Fibroblast of mammary gland (primary cell): ENCODE results near the gene SGIP1.

Source experiments
- DNase-seq: peaks from one replicate; pipeline ENCODE4 v3.0.0-alpha.2; 2010; ENCODE audit warnings: low read depth
- H3K4me3 ChIP-seq: 2 replicates; pipeline ENCODE4 v1.5.1; 2011; ENCODE audit warnings: low read depth, mild to moderate bottlenecking, low read length, moderate library complexity; ENCODE audit not compliant: control insufficient read depth
- TF ChIP-seq, protein P1 (sequence below): conservative IDR thresholded peaks from 2 replicates; pipeline ENCODE4 v1.5.1; 2011; ENCODE audit warnings: low read depth, low read length, inconsistent platforms; ENCODE audit not compliant: control insufficient read depth, insufficient read depth

SGIP1 gene

GRCh38 chr1:66648901-66649595, 115.1 kb downstream of the SGIP1 start:
- TF ChIP-seq, protein P1, sequence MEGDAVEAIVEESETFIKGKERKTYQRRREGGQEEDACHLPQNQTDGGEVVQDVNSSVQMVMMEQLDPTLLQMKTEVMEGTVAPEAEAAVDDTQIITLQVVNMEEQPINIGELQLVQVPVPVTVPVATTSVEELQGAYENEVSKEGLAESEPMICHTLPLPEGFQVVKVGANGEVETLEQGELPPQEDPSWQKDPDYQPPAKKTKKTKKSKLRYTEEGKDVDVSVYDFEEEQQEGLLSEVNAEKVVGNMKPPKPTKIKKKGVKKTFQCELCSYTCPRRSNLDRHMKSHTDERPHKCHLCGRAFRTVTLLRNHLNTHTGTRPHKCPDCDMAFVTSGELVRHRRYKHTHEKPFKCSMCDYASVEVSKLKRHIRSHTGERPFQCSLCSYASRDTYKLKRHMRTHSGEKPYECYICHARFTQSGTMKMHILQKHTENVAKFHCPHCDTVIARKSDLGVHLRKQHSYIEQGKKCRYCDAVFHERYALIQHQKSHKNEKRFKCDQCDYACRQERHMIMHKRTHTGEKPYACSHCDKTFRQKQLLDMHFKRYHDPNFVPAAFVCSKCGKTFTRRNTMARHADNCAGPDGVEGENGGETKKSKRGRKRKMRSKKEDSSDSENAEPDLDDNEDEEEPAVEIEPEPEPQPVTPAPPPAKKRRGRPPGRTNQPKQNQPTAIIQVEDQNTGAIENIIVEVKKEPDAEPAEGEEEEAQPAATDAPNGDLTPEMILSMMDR = no peak
- H3K4me3 ChIP-seq = no peak overlapping the region
- DNase-seq = no peak

DNA sequence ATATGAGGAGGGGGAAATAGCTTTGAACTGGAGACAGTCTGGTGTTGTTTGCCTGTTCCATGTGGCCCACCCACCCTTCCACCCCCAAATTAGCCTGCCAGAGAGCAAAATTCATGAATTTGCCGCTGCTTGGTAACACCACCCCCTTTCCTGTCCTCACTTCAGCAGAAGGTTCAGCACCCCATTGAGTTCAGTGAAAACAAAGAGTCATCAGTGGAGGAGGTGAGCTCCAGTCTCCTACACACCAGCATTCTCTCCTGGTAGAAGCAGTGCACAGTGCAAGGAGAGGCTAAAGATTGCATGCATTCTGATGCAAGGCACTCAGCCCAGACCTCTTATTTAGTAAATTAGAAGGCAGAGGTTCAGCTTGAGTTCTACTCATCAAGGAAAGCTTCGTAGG, 118.6 kb downstream of the SGIP1 start:
- no peak for DNase-seq
- H3K4me3 ChIP-seq = no peak overlapping the region
- TF ChIP-seq, protein P1 = no peak

DNA sequence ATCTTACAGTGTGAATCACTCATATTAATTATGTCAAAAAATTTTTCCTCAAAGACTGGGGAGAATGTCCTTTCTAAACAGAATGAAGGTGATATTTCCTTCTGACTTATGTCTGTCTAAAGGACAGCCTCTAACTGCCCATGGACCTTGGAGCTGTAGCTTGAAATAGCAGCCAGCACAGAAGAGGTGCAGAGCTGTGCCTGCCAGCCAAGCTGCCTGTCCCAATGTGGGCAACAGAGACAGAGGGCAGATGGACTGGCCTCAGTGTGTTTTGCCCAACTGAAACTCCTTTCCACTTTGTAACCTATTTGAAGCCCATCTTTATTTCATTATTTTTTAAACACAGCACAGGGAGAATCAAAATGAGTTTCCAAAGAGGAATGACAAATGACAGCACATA, 120.7 kb downstream of the SGIP1 start:
- no peak overlapping the region for H3K4me3 ChIP-seq
- TF ChIP-seq, protein P1 = no peak
- no peak for DNase-seq

- no peak overlapping the region for H3K4me3 ChIP-seq
- TF ChIP-seq, protein P1 = no peak
- DNase-seq = no peak
Observed at GRCh38 chr1:66671455-66671854, 137.5 kb downstream of the SGIP1 start.

- DNase-seq = peak; percentile 77
Observed at GRCh38 chr1:66676613-66677298, 142.8 kb downstream of the SGIP1 start.

DNA sequence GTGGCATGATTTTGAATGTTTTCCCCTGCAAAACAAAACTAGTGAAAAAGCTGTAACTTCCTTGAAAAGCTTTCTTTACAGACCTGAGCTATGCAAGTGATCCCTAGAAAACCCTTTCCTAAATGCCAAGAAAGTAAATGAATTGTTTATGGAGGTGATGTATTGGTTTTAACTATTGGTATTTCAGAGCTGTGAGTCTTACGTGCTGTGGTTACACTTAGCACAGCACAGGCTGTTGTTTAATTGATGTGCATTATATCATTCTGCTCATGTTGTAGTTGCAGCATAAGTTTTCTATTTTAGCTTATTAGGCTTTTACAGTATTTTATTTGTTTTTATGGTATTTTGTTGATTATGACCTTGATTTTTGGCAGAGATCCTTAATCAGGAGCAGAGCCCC, 144.2 kb downstream of the SGIP1 start:
- TF ChIP-seq, protein P1 = no peak
- no peak for DNase-seq
- no peak overlapping the region for H3K4me3 ChIP-seq

More at GRCh38 chr1:66676613-66677298, 142.8 kb downstream of the SGIP1 start:
- H3K4me3 ChIP-seq = no peak overlapping the region
- TF ChIP-seq, protein P1 = no peak
